ENCODE data around the gene TMEM52B. TPM values are rescaled to one million over a fixed set of nuclear protein-coding genes. Genes with fewer than 3 reads are reported as not detected.
A peak's percentile ranks its signal among the peaks of the same experiment; 100 is the strongest.
"Not testable (repeated sequence)": the region's sequence is repeated elsewhere in the genome, so short reads cannot be mapped to it uniquely, and the experiment has no call there.

The TMEM52B gene
- total RNA-seq, 1 donor from 2014 or later = not detected

GRCh38 chr12:10171973-10172728, 6.7 kb upstream of the TMEM52B start, which contains the start of gene OLR1:
Gene OLR1 (minus strand): TSS chr12:10172132. CDS start chr12:10172077, 55 bp downstream.
- ATAC-seq = no peak

- ATAC-seq = no peak
Measured at GRCh38 chr12:10174986-10175614, 3.7 kb upstream of the TMEM52B start.

DNA sequence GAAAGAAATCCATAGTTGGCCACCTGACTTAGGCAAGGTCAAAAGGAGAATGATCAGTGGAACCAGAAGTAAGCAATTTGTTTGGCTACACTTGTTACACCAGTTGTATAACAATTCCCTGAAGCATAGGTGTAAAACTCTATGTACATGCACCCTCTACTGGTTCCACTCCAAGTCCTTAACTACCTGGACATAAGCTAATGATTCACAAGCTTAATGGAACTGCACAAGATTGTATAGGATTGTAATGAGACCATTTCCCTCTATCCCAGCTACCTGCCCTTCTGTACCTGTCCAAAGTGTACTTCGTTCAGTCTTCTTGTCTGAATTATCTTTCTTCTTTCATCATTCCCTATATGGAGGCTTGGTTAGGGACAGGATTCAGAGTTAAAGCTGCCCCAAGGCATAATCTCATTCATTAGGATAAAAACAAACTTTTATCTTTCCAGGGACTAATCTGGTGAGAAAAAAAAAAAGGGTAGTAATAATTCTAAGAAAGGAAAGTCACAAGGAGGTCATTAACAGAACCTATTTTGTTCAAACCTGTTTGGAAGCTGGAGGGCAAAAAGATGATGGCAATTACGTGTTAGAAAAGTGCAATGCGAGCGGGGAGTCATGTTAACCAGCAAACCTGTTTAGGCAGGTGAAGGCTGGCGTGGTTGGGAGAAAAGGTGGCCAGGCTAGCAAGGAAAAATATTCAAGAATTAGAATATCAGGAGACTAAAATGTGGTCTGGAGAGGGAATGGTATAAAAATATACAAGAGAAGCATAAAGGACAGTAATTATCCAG, 2.8 kb upstream of the TMEM52B start:
- peak; percentile 98 for ATAC-seq

DNA sequence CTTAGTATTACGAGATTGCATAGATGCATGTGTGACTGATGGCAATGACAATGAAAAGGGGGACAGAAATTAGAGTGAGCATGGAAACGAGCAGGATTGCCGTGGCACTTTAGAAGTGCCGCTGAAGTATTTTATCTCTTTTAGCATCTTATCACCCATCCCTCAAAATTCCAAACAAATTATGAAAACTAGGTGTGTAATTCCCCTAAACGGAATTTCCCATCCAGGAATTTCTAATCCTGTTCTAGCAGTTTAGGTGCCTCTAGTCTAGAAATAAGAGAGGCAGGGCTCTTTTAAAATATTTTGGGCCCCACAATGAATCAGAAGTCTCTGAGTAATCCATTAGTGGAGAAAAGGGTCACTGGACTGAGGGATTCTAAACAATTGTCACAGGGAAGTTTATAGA, 947 bp downstream of the TMEM52B start:
- no peak for ATAC-seq

- peak; percentile 88 for ATAC-seq
Measured at GRCh38 chr12:10182354-10183049, 3.7 kb downstream of the TMEM52B start.

GRCh38 chr12:10184261-10184843, 5.5 kb downstream of the TMEM52B start:
- ATAC-seq = peak; percentile 18

GRCh38 chr12:10186299-10186698, 7.5 kb downstream of the TMEM52B start:
- ATAC-seq = no peak

DNA sequence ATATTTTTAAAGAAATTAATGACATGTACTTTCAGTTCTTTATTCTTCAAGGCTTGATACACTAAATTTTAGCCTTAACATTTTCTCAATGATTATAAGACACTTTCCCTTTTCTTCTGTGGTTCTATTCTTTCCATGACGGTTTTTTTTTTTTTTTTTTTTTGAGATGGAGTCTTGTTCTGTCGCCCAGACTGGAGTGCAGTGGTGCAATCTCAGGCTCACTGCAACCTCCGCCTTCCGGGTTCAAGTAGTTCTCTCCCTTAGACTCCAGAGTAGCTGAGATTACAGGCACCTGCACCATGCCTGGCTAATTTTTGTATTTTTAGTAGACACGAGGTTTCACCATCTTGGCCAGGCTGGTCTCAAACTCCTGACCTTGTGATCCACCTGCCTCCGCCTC, 8.1 kb downstream of the TMEM52B start:
- ATAC-seq = not testable (repeated sequence)

DNA sequence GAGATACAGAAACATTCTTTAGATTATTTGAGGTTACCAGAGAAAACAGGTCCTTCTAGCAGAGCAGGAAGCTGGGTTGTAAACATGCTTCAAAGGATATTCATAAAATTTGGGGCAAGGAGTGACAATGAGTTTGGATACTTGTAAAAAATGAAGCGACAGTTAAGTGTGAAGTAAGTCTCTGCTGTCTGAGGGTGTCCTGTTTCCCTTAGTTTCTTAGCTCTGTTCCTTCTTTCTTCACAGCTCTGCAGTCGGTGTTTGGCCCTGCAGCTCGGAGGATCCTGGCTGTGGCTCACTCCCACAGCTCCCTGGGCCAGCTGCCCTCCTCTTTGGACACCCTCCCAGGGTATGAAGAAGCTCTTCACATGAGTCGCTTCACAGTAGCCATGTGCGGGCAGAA, 10.8 kb downstream of the TMEM52B start:
- peak; percentile 49 for ATAC-seq

GRCh38 chr12:10190558-10191388, 11.9 kb downstream of the TMEM52B start:
- ATAC-seq = peak; percentile 88

GRCh38 chr12:10191865-10192264, 13.0 kb downstream of the TMEM52B start:
- ATAC-seq = peak; percentile 62

DNA sequence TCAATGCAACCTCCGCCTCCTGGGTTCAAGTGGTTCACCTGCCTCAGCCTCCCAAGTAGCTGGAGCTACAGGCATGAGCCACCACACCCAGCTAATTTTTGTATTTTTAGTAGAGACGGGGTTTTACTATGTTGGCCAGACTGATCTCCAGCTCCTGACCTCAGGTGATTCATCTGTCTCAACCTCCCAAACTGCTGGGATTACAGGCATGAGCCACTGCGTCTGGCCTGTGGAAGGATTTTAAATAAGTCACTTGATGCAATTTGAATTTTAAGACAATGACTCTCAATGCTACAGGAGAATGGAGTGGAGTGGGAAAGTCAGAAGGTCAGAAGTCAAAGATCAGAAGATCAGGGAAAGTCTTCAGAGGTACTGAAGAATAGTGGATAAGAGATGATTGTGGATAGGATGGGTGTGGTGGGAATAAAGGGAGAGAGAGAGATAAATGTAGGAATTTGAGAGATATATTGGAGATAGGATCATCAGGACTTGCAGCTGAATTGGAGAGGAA, 15.4 kb downstream of the TMEM52B start:
- ATAC-seq = no peak

GRCh38 chr12:10196210-10196609, 17.4 kb downstream of the TMEM52B start:
- ATAC-seq = no peak

DNA sequence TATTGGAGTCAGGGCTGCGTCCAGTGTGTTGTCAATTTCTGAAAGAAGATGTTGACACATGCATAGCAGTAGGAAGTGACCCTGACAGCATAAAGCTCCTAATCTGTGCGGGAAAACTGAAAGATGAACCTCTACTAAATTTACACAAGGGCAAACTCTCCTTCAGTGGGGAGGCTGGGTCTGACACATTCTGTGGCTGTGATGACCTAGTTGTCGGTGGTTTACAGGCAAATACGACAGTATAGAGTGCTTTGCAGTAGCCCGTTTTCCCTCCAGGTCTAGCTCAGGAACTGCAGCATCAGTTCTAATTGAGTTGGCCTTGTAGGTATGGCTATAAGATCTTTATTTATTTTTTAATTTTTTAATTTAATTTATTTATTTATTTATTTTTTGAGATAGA, 19.0 kb downstream of the TMEM52B start:
- no peak for ATAC-seq

GRCh38 chr12:10204495-10204894, 25.7 kb downstream of the TMEM52B start:
- ATAC-seq = not testable (repeated sequence)

GRCh38 chr12:10205220-10205807, 26.5 kb downstream of the TMEM52B start:
- no peak for ATAC-seq

DNA sequence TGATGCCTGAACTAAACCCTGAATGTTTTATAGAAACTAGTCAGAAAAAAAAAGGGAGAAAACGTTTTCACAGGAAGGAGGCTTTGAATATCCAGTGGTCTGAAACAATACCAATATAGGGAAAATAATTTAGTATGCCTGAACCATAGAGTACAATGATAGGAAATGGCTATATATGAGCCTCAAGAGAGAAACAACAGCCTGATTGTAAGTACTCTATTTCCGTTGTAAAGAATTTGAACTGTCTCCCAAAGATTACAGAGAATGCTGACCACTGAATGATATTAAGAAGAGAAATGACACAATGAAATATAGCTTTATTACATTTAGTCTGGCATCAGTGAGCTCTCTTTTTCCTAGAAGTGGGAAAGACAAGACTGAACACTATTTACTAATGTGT, 28.3 kb downstream of the TMEM52B start:
- no peak for ATAC-seq

DNA sequence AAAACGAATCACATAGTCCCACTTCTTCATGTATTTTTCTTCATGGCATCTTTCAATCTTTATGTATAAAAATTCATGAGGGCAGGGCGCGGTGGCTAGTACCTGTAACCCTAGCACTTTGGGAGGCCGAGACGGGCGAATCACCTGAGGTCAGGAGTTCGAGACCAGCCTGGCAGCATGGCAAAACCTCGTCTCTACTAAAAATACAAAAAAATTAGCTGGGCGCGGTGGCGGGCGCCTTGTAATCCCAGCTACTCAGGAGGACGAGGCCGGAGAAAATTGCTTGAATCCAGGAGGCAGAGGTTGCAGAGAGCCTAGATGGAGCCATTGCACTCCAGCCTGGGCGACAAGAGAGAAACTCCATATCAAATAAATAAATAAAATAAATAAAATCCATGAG, 31.4 kb downstream of the TMEM52B start:
- no peak for ATAC-seq

DNA sequence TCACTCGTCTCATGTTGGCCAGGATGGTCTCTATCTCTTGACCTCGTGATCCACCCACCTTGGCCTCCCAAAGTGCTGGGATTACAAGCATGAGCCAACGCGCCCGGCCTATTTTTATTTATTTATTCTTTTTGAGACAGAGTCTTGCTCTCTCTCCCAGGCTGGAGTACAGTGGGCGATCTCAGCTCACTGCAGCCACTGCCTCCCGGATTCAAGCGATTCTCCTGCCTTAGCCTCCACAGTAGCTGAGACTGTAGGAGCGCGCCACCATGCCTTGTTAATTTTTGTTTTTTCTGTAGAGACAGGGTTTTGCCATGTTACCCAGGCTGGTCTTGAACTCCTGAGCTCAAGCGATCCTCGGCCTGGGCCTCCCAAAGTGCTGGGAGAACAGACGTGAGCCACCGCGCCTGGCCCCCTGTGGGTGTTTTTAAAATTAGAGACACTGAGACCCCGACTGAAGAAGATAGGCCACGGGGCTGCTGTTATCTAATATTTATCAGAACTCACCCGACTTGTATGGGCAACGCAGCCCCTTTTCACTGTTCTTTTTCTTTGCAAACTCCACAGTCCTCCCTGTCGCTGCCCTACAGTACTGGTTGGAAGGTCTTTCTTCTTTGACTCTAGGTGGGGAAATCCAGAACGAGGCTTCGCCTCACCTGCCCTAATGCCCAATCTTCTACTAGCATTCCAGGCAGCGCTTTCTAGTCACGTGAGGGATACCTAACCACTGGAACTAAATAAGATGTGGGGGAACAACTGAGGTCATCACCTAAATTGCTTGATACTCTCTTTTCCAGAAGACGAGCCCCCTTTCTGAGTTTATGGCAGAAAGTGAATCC, 32.5 kb downstream of the TMEM52B start:
- ATAC-seq = no peak
